GM19193 (cell line): ENCODE data around the gene CALHM6.

Experiments used
- POLR2A ChIP-seq: IDR thresholded peaks from 4 replicates; pipeline ENCODE4 v1.6.1; 2011; ENCODE audit not compliant: insufficient read depth, insufficient read length; ENCODE audit errors: extremely low read depth

CALHM6 gene

DNA sequence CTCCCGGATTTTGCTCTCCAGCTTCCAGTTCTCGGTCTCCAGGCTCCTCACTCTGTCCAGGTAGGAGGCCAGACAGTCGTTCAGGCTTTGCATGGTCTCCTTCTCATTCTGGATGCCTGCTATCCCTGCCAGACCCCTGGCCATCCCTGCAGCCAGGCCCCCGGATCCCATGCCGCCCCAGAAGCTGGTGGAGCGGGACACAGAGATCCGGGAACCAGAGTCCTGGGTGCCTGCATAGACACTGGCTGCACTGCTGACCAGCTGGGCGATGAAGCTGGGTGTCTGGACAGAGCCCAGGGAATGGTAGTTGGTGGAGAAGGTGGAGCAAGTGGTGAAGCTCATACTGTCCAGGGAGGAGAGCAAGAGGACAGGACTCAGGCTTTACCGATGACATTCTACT lies 2.9 kb upstream of the CALHM6 start:
- no peak for TF ChIP-seq POLR2A

DNA sequence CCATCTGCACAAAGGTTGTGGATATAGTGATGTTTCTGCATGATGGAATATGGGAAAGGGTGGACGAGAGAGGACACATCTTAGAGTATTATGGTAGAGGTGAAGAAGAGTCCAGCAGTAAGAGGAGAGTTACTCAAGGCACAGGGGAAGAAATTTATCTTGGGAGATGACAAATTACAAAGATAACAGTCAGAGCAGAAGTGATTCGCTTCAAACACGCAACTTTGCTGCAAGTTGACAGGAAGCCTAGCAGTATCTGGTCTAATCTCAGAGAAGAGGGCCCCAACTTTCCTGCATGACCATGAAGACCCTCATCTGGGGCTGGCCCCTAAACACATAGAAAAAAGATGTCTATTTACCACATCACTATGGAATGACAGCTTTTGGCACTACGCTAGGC lies 1.2 kb upstream of the CALHM6 start:
- TF ChIP-seq POLR2A, result no peak

DNA sequence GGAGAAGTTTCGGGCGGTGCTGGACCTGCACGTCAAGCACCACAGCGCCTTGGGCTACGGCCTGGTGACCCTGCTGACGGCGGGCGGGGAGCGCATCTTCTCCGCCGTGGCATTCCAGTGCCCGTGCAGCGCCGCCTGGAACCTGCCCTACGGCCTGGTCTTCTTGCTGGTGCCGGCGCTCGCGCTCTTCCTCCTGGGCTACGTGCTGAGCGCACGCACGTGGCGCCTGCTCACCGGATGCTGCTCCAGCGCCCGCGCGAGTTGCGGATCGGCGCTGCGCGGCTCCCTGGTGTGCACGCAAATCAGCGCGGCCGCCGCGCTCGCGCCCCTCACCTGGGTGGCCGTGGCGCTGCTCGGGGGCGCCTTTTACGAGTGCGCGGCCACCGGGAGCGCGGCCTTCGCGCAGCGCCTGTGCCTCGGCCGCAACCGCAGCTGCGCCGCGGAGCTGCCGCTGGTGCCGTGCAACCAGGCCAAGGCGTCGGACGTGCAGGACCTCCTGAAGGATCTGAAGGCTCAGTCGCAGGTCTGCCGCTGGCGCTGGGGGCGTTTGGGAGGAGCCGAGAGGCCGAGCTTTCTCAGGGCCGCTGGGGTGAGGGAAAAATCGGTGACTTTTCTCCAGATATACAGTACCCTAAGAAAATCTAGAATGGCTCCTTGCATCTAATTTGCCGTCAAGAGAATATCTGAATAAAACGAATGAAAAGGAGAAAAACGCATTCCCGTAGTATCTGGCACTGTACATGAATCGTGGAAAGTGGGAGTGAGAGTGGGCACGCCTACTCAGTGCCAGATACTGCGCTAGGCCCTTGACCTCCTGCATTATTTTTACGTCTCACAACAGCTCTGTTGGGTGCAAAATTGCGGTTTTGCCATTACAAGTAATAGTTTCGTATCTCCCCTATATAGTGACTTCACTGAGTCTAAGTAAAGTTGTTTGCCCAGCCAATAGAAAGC lies 1.0 kb downstream of the CALHM6 start:
- peak; percentile 54 for TF ChIP-seq POLR2A

DNA sequence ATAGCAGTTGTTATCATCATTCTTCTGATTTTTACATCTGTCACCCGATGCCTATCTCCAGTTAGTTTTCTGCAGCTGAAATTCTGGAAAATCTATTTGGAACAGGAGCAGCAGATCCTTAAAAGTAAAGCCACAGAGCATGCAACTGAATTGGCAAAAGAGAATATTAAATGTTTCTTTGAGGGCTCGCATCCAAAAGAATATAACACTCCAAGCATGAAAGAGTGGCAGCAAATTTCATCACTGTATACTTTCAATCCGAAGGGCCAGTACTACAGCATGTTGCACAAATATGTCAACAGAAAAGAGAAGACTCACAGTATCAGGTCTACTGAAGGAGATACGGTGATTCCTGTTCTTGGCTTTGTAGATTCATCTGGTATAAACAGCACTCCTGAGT lies 2.1 kb downstream of the CALHM6 start:
- TF ChIP-seq POLR2A, result no peak

DNA sequence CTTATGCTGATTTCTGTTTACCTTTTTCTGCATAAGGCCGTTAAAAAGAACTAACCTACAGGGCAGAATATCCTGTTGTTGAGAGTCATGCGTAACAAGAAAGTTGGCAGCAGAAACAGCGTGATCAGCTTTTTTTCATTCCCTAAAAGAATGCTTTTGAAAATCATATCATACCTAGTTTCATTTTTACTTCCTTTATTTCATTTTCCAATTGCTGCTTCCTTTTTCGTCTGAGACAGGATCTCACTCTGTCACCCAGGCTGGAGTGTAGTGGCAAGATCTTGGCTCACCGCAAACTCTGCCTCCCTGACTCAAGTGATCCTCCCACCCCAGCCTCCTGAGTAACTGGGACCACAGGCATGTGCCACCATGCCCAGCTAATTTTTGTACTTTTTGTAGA lies 4.1 kb downstream of the CALHM6 start:
- TF ChIP-seq POLR2A, result no peak

DNA sequence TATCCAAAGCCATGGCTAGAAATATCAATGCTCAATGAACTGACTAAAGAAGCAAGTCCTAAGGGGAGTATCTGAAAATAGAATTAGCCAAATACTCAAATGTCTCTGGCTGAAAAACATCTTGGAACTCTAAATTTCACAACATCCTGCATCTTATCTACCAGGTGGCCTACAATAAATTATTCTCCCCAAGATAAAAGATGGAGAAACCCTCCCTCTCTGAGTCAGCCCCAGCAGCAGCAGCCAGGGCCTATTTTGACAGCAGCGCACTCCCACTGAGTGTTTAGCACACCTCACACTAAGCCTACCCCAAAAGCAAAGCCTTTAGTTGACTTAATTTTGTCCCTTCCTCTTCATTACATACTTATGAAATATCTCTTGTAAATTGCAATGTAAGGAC lies 5.9 kb downstream of the CALHM6 start:
- TF ChIP-seq POLR2A, result no peak

DNA sequence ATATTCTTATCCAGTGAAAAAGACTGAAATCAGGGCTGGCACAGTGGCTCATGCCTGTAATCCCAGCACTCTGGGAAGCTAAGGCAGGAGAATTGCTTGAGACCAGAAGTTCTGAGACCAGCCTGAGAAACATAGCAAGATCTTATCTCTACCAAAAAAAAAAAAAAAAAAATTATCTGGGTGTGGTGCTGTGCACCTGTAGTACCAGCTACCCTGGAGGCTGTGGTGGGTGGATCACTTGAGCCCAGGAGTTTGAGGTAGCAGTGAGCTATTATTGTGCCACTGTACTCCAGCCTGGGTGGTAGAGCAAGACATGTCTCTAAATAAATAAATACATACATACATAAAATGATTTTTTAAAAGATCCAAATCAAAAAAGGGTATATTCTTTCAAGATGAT lies 6.3 kb downstream of the CALHM6 start:
- TF ChIP-seq POLR2A, result no peak

DNA sequence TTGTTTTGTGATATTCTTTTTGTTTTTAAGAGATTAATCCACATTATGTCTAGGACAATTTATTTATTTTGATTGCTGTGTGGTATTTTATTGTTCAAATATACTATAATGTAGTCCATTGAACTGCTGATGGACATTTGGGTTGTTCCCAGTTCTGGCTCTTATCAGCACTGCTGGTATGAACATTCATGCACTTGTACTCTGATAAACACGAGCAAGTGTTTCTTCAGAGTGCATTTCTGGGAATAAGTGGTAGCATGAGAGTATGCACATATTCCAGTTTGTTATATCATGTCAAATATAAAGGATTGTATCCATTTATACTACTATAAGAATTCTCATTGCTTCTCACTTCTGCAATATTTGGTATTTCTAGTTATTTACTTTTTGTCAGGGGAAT lies 7.1 kb downstream of the CALHM6 start:
- TF ChIP-seq POLR2A, result no peak

DNA sequence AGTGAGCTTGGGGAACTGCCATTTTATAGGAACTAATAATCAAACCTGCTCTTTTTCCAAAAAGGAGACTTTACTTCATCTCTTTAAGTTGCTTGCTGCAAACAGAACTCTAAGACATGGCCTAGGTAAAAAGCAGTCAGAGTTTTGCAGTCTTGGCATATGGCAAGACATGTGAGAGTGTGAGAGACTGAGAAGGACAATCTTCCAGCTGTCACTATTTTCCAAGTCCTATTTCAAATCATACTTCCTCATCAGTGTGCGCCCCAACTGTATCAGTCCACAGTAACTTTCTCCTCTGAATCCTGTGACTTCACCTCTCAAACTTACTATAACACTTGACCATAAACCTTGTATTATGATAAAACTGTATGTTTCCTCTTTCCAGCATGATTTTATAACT lies 10.4 kb downstream of the CALHM6 start:
- no peak for TF ChIP-seq POLR2A

DNA sequence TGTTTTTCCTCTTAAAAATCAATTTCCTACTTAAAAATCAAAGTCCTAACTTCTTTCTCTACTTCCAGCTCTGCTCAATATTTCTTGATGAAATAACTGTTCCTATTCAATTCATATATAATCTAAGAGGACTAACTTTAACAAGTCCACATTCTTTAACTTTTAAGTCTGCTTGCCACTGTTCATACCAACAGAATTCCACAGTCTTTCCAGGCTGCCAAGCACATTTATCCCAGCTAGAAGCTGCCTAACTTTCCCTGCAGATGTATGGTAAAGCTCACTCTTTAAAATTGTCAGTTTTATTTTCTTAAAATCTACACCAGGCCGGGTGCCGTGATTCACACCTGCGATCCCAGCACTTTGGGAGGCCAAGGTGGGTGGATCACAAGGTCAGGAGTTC lies 11.5 kb downstream of the CALHM6 start:
- TF ChIP-seq POLR2A, result no peak

DNA sequence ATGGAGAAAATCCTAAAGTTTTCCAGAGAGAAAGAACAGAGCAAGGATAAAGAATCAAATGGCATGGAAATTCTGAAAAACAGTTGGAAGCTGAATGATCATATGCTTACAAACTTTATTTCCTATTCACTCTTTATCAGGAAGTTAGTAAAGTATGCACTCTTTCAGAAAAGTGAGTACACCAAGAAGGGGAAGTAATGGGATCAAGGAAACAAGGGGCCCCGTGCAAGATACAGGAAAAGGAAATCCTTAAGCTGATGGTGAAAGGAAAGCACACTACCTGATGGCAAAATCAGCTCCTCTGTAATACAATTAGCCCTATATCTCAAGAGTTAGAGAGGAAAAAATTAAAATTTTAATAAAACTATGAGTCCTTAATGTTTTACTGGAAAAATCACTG lies 14.0 kb downstream of the CALHM6 start:
- no peak for TF ChIP-seq POLR2A

DNA sequence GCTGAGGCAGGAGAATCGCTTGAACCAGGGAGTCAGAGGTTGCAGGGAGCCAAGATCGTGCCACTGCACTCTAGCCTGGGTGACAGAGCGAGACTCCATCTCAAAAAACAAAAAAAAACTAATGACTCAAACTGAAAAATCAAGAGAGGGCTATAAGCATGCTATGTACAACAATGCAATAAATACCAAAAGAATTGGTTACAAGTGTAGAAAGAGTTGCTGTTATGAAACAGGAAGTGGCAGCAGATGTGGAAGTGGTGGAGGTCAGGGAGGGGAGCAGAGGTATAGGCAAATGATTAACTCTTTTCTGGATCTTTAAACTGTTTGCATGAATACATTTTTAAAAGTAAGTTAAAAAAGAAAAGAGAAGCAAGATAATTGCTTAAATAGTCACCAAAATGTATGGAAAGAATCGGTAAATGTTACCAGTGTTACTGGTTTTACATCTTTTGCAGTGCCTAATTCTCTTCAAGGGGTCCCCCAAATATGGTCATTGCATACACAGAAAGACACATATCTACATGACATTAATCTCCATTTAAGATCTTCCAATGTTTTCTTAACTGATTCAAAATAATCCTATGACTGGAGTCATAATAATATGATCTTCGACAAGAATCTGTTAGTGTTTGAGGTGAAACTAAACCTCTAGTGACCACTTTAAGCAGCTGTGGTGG lies 15.0 kb downstream of the CALHM6 start:
- no peak for TF ChIP-seq POLR2A

DNA sequence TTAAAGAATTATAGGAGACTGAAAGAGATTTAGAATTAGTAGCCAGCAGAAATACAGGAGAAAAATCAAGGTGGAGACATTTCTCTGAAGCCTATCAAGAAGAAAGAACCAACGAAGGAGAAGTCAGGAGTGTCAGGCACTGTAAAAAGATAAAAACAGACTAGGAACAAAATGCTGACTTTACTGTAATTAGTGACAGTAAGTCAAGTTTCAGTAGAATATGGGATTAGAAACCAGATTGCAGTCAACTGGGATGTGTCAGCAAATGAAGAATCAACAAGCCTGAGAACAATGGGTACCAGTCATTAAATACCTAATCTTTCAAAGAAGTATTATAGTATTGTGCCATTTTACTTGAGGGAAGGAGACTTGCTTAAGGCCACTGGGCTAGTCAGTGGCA lies 21.6 kb downstream of the CALHM6 start:
- TF ChIP-seq POLR2A, result no peak

DNA sequence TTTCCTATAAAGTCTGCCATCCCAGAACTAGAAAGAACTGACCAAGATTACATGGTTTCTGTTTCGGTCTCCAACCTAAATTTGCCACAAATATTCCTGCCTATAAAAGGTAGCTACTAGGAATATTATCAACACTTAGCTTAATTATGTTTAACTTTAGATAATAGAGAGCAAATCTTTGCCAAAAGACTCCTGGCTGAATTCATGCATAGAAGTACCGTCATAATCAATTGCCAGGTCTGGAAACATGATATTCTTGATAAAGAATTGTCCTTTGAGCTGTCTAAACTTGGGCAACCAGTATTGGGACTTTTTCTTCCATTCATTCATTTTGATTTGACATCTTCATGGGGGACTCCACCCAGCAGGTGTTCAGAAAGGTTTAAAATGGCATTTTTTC lies 22.4 kb downstream of the CALHM6 start:
- TF ChIP-seq POLR2A, result no peak

DNA sequence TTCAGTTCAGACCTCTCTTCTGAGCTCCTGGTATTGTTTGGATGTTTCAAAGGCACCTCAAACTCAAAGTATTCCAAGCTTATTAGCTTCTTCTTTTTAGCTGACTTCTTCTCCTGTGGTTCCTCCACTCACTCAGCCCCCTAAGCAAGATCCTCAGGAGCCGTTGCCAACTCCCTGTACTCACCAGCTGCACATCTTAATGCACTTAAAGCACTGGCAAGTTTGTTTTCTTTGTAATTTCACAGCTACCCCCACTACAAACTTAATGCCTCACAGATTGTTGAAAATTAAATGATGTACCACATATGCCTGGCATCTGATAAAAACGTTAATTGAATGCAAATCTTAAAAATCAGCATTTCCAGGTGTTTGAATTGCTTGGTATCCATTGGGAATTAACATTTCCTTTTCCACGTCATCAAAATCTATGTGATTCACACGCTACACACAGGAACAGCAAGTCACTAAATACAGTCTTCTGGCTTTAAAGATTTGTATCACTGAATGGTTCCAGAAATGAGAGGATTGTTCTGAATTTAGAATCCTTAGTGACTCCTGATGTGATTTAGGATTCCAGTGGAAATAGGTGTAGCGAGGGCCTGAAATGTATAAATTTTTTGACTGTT lies 24.5 kb downstream of the CALHM6 start:
- no peak for TF ChIP-seq POLR2A

DNA sequence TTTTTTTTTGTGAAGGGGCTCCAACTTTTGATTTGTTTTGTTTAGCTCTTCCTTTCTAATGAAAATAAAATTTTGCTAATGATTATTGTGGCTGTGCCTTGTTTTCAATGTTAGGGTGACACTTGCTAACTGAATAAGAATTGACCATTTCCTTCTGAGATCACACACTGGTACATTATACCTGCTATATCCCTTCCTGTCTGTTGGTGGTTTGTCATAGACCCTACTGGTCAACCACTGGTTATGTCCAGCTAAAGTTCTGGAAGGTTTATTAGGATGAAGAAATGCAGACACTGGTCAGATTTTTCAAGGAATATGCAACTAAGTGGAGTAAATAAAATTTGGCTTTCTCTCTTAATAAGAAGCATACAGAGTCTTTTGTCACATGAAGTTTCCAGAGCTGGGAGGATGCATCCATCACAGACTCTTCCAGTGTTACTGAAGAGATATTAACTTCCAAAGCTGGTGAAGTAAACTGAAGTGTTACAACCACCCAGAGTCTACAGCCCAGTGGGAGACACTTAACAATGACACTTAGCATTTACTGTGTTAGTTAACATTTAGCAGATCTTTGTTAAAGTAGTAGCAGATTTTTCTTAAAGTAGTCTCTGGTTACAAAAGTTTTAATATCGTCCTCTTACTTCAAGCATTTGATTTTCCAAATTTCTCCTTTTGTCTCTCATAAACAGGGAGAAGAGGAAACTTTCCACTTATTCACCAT lies 30.6 kb downstream of the CALHM6 start:
- no peak for TF ChIP-seq POLR2A
